Muscle of arm (tissue), 12 donors: ENCODE results near the gene MAP3K21. TPM values are rescaled to one million over a fixed set of nuclear protein-coding genes. Genes with fewer than 3 reads are reported as not detected.

ENCODE experiments used
- DNase-seq: peaks from one replicate; pipeline ENCODE4 v3.0.0-alpha.2; 2013
- polyA plus RNA-seq, 12 donors: library from polyadenylated mRNA; unstranded; fragments of 120-200 nt; gene quantifications; one replicate each; pipeline ENCODE4 v1.2.1, GENCODE V29; 2013; ENCODE audit not compliant: insufficient read length in 12 of 12

MAP3K21 gene
- polyA plus RNA-seq, 12 donors = 0.19 to 1.3 (median 0.40) TPM; not detected in 2

GRCh38 chr1:233386336-233386735, 58.8 kb downstream of the MAP3K21 start:
- DNase-seq = no peak

GRCh38 chr1:233387585-233387984, 60.1 kb downstream of the MAP3K21 start:
- no peak for DNase-seq

- no peak for DNase-seq
Measured at GRCh38 chr1:233389169-233389568, 61.6 kb downstream of the MAP3K21 start.

GRCh38 chr1:233389893-233390292, 62.4 kb downstream of the MAP3K21 start:
- DNase-seq = no peak

GRCh38 chr1:233390842-233391737, 63.6 kb downstream of the MAP3K21 start:
- no peak for DNase-seq

- peak; percentile 8 for DNase-seq
Measured at GRCh38 chr1:233393084-233393840, 65.7 kb downstream of the MAP3K21 start.

- no peak for DNase-seq
Measured at GRCh38 chr1:233393926-233394680, 66.6 kb downstream of the MAP3K21 start.

GRCh38 chr1:233394860-233395717, 67.6 kb downstream of the MAP3K21 start:
- DNase-seq = peak; percentile 61

GRCh38 chr1:233395863-233396646, 68.5 kb downstream of the MAP3K21 start:
- no peak for DNase-seq

GRCh38 chr1:233406339-233406960, 78.9 kb downstream of the MAP3K21 start:
- no peak for DNase-seq

GRCh38 chr1:233406994-233407631, 79.6 kb downstream of the MAP3K21 start:
- no peak for DNase-seq

GRCh38 chr1:233409540-233409939, 82.0 kb downstream of the MAP3K21 start:
- no peak for DNase-seq

GRCh38 chr1:233410906-233411305, 83.4 kb downstream of the MAP3K21 start:
- DNase-seq = no peak

GRCh38 chr1:233412812-233413211, 85.3 kb downstream of the MAP3K21 start:
- no peak for DNase-seq

GRCh38 chr1:233421293-233421692, 93.8 kb downstream of the MAP3K21 start:
- no peak for DNase-seq

- DNase-seq = no peak
Measured at GRCh38 chr1:233424779-233425178, 97.3 kb downstream of the MAP3K21 start.

- no peak for DNase-seq
Measured at GRCh38 chr1:233427907-233428306, 100.4 kb downstream of the MAP3K21 start.

- DNase-seq = no peak
Measured at GRCh38 chr1:233431753-233432403, 104.4 kb downstream of the MAP3K21 start.

- no peak for DNase-seq
Measured at GRCh38 chr1:233432916-233433315, 105.4 kb downstream of the MAP3K21 start.
